GM23248 (cell line): Measurements from ENCODE around the gene STX8.

Experiments used
- EZH2 ChIP-seq: fragments of 200-600 bp; sonication (generic); IDR thresholded peaks from 2 replicates; pipeline ENCODE4 v1.6.1; 2018; ENCODE audit warnings: antibody characterized with exemption, mild to moderate bottlenecking; ENCODE audit not compliant: insufficient read depth, poor library complexity, severe bottlenecking
- EZH2phosphoT487 ChIP-seq: fragments of 200-600 bp; sonication (generic); IDR thresholded peaks from 2 replicates; pipeline ENCODE4 v1.6.1; 2018; ENCODE audit warnings: antibody characterized with exemption, moderate library complexity, mild to moderate bottlenecking, low read depth; ENCODE audit not compliant: insufficient read depth

- TF ChIP-seq EZH2 (no peak), EZH2phosphoT487 (no peak)
These were observed 103.1 kb downstream of the STX8 start for GRCh38 chr17:9472541-9472940.
